PC-9 (cell line): ENCODE results near the gene COL25A1.

Source experiments
- CTCF ChIP-seq: fragments of 200-600 bp; sonication (generic); conservative IDR thresholded peaks from 2 replicates; pipeline ENCODE4 v1.6.1; 2017; ENCODE audit warnings: mixed run types, antibody characterized with exemption, mild to moderate bottlenecking, moderate library complexity
- EZH2 ChIP-seq: fragments of 200-600 bp; sonication (generic); IDR thresholded peaks from 2 replicates; pipeline ENCODE4 v1.8.0; 2017; ENCODE audit warnings: antibody characterized with exemption, low read depth

GRCh38 chr4:108881190-108881589 lies 421.3 kb downstream of the COL25A1 start:
- TF ChIP-seq CTCF, result no peak
- TF ChIP-seq EZH2, result no peak
